Measurements from ENCODE around the gene KRTAP13-3. TPM values are rescaled to one million over a fixed set of nuclear protein-coding genes. Genes with fewer than 3 reads are reported as not detected.

The KRTAP13-3 gene
- total and polyA plus RNA-seq, 9 donors: not detected

DNA sequence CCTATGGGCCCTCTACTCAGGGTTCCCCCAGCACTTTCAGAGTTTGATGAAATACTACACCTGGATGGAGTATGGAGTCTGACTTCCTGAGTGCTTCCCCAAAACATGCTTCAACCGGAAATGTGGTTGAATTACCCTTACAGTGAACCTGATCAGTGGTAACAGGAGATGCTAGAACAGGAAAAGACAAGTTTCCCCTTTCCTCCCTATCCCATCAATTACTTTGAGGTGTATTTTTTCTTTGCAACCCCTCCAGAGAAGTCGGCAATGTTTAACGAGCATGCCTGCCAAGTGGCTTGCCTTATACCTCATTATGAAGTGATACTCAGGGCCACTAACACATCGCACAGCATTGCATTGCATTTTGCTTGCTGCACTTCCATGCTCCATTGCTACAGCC lies 21.3 kb upstream of the KRTAP13-3 start:
- TF ChIP-seq EP300 (IDR thresholded peaks at IDR 0.05): no peak
- TF ChIP-seq, protein P1, sequence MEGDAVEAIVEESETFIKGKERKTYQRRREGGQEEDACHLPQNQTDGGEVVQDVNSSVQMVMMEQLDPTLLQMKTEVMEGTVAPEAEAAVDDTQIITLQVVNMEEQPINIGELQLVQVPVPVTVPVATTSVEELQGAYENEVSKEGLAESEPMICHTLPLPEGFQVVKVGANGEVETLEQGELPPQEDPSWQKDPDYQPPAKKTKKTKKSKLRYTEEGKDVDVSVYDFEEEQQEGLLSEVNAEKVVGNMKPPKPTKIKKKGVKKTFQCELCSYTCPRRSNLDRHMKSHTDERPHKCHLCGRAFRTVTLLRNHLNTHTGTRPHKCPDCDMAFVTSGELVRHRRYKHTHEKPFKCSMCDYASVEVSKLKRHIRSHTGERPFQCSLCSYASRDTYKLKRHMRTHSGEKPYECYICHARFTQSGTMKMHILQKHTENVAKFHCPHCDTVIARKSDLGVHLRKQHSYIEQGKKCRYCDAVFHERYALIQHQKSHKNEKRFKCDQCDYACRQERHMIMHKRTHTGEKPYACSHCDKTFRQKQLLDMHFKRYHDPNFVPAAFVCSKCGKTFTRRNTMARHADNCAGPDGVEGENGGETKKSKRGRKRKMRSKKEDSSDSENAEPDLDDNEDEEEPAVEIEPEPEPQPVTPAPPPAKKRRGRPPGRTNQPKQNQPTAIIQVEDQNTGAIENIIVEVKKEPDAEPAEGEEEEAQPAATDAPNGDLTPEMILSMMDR (IDR thresholded peaks at IDR 0.05): no peak
- no peak for TF ChIP-seq POLR2A (IDR thresholded peaks at IDR 0.05)
- WGBS, 3 donors: 30 to 47% (median 39%) methylated on average over 4 of the region's 4 CpGs
- no peak overlapping the region for H3K4me3 ChIP-seq
- no peaks in the 10 kb centered on the region for H3K27me3 ChIP-seq
- no peaks in the 10 kb centered on the region for H3K9me3 ChIP-seq
- no peak overlapping the region for H3K27ac ChIP-seq
- DNase-seq: no peak
- intact Hi-C loops (cut with DNase I): no loop called here
- no peaks in the 10 kb centered on the region for H3K36me3 ChIP-seq
- no peaks in the 10 kb centered on the region for H3K4me1 ChIP-seq (ENCODE audit: insufficient read depth)

DNA sequence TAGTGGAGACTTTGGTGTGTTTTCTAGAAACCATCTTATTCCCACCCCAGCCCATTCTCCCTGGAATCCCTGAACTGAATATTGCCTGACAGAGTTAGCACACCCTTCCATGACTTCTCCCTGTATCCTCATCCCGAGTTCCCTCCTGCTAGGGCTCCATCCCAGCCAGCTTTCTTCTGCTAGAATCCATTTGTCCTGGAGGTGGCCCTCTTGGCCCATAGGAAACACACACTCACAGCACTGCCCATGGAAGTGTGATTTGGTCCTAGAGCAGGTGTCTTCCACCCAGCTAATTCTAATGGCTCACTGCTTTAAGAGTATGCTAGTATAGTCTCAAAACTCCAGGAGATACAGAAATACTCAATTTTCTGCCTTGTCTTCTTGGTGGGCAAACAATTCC lies 18.5 kb upstream of the KRTAP13-3 start:
- H3K27ac ChIP-seq: no peak overlapping the region
- H3K4me3 ChIP-seq: no peak overlapping the region
- TF ChIP-seq, protein P1 (IDR thresholded peaks at IDR 0.05): no peak
- no peak for TF ChIP-seq EP300 (IDR thresholded peaks at IDR 0.05)
- no peak for TF ChIP-seq POLR2A (IDR thresholded peaks at IDR 0.05)
- H3K36me3 ChIP-seq: no peaks in the 10 kb centered on the region
- no peaks in the 10 kb centered on the region for H3K4me1 ChIP-seq (ENCODE audit: insufficient read depth)
- intact Hi-C loops (cut with DNase I): no loop called here
- H3K9me3 ChIP-seq: no peaks in the 10 kb centered on the region
- DNase-seq: no peak
- H3K27me3 ChIP-seq: no peaks in the 10 kb centered on the region
- WGBS, 3 donors: 27 to 58% (median 52%) methylated on average over 1 of the region's 1 CpG

DNA sequence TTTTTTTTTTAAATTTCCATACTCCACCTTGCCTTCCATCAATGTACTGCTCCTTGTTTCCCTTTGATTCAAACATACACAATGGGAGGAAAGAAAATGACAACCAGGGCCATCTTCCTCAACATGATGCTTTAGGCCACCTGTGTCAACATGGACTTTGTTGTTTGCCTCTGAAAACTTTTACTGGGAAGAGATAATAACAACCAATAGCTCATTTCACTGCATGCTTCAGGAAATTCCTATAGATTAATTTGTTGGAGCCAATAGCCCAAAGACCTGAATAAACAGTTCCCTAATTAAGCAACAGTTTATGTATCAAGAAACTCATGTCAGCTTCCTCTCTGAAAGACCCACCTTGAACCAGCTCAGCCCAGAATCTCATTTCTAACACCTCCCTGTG lies 17.5 kb upstream of the KRTAP13-3 start:
- H3K27ac ChIP-seq: no peak overlapping the region
- no peaks in the 10 kb centered on the region for H3K9me3 ChIP-seq
- H3K4me3 ChIP-seq: no peak overlapping the region
- no peak for DNase-seq
- H3K36me3 ChIP-seq: no peaks in the 10 kb centered on the region
- TF ChIP-seq POLR2A (IDR thresholded peaks at IDR 0.05): no peak
- no peak for TF ChIP-seq EP300 (IDR thresholded peaks at IDR 0.05)
- TF ChIP-seq, protein P1 (IDR thresholded peaks at IDR 0.05): no peak
- intact Hi-C loops (cut with DNase I): no loop called here
- H3K4me1 ChIP-seq (ENCODE audit: insufficient read depth): no peaks in the 10 kb centered on the region
- H3K27me3 ChIP-seq: no peaks in the 10 kb centered on the region

DNA sequence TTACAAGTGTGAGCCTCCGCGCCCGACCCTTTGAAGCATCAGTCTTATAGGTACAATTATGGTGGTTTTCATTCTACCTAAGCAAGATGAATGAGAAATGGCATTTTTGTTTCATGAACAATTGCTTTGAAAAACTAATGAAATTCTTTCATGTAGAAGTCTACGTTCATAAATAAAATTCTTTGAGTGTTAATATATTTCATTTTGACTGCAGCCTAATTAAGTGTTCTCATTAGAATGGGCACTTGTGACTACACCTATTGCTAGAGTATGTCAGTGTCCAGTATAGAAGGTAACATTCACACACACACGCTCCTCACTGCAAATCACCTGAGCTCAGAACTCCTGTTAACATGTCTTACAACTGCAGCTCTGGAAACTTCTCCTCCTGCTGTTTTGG lies 14.2 kb upstream of the KRTAP13-3 start, which contains the start of gene KRTAP15-1:
Gene KRTAP15-1, plus strand, starts transcription at position 301 of the 400 bp plus-strand sequence. Its CDS starts 53 bp downstream, at position 354.
- intact Hi-C loops (cut with DNase I): no loop called here
- DNase-seq: no peak
- TF ChIP-seq, protein P1 (IDR thresholded peaks at IDR 0.05): no peak
- TF ChIP-seq POLR2A (IDR thresholded peaks at IDR 0.05): no peak
- TF ChIP-seq EP300 (IDR thresholded peaks at IDR 0.05): no peak
- WGBS, 3 donors: 85 to 97% (median 90%) methylated on average over 5 of the region's 5 CpGs
- Histone ChIP-seq H3K27ac (no peak within 1 kb of the TSS), H3K4me1 (ENCODE audit: insufficient read depth) (no peaks in the 10 kb centered on the region), H3K36me3 (no peaks in the 10 kb centered on the region), H3K27me3 (no peaks in the 10 kb centered on the region), H3K4me3 (no peak within 1 kb of the TSS), H3K9me3 (no peaks in the 10 kb centered on the region)

Data from ovary (tissue), 9 donors.